K562 (cell line): ENCODE data around the gene CYP2C18. TPM values are rescaled to one million over a fixed set of nuclear protein-coding genes. Genes with fewer than 3 reads are reported as not detected.

Source experiments
- ATAC-seq: fragments of 200-7000 bp; cut with Tn5 transposase; 3 replicates; pipeline ENCODE4 v1.9.1; 2020; ENCODE audit warnings: moderate library complexity
- BruUV-seq: library from RNA; stranded (reverse); fragments of 400-500 nt; replicated peaks from 2 replicates; lab custom pipeline; 2021; lab: Mats Ljungman, UMichigan
- CTCF ChIA-PET: fragments of 300-600 bp; formaldehyde crosslinking; extraction: SDS; loops from one replicate; lab custom pipeline; 2021; ENCODE audit warnings: low intra/inter-chr PET ratio; lab: Yijun Ruan, JAX
- POLR2A ChIA-PET: fragments of 300-600, 350-650 bp; sonication (Branson Sonifier 250); formaldehyde crosslinking; extraction: SDS; loops from one replicate; lab custom pipeline; 2021; ENCODE audit warnings: antibody characterized with exemption, inconsistent platforms; lab: Yijun Ruan, JAX
- DNase-seq, 4 experiments: peaks; one replicate each; pipeline versions ENCODE4 v3.0.0 to v3.0.0-alpha.2; 2011 to 2018; ENCODE audit warnings: low spot score in 3 of 4, mixed read lengths in 3 of 4; ENCODE audit errors: extremely low read depth in 1 of 4
- FAIRE-seq: peaks from 2 replicates; lab custom pipeline; 2011; peaks lifted over from hg19 to GRCh38; lab: Jason Lieb, UNC
- H2AFZ ChIP-seq: 2 replicates; pipeline ENCODE4 v1.6.0; 2011; ENCODE audit warnings: low read depth, low read length, control low read depth, inconsistent platforms
- H3K27ac ChIP-seq: fragments of 200-600 bp; 3 replicates; pipeline ENCODE4 v1.8.0; 2011; ENCODE audit warnings: low read depth, mild to moderate bottlenecking, control low read depth, inconsistent platforms, low read length, moderate library complexity, mixed read lengths; ENCODE audit errors: extremely low read depth
- H3K27me3 ChIP-seq, 2 experiments: fragments of 300-600 bp in 1 of 2; 2 replicates in 1 of 2; 3 replicates in 1 of 2; pipeline versions ENCODE4 v1.6.0 to v1.8.0; 2011; ENCODE audit warnings: inconsistent platforms in 2 of 2, low read length in 2 of 2, mild to moderate bottlenecking in 1 of 2, mixed read lengths in 1 of 2, moderate library complexity in 1 of 2; ENCODE audit not compliant: control insufficient read depth in 2 of 2, insufficient read depth in 2 of 2
- H3K36me3 ChIP-seq: fragments of 300-600 bp; 3 replicates; pipeline ENCODE4 v1.8.0; 2011; ENCODE audit warnings: mild to moderate bottlenecking, low read length, inconsistent platforms; ENCODE audit not compliant: control insufficient read depth, insufficient read depth
- H3K4me1 ChIP-seq, 2 experiments: fragments of 200-600 bp in 1 of 2; replicated peaks in 1 of 2; 2 replicates in 1 of 2; 3 replicates in 1 of 2; pipeline versions ENCODE4 v1.5.1 to v1.8.0; 2011; ENCODE audit warnings: inconsistent platforms in 2 of 2, low read length in 2 of 2, mild to moderate bottlenecking in 1 of 2, mixed read lengths in 1 of 2, moderate library complexity in 1 of 2; ENCODE audit not compliant: control insufficient read depth in 2 of 2, insufficient read depth in 2 of 2
- H3K4me2 ChIP-seq: 2 replicates; pipeline ENCODE4 v1.6.1; 2011; ENCODE audit warnings: low read length, control low read depth, inconsistent platforms, mixed read lengths; ENCODE audit not compliant: insufficient read depth
- H3K4me3 ChIP-seq: fragments of 200-600 bp; sonication (generic), shearing (Covaris generic); 2 replicates; pipeline ENCODE4 v1.5.1; 2016; ENCODE audit warnings: control low read depth, inconsistent platforms
- H3K79me2 ChIP-seq: fragments of 200-600 bp; 3 replicates; pipeline ENCODE4 v1.8.0; 2011; ENCODE audit warnings: low read length, inconsistent platforms; ENCODE audit not compliant: control insufficient read depth, insufficient read depth
- H3K9ac ChIP-seq, 2 experiments: 2 replicates each; pipeline versions ENCODE4 v1.6.0 to v1.6.1; 2011; ENCODE audit warnings: low read depth in 2 of 2, low read length in 2 of 2, control low read depth in 1 of 2, inconsistent platforms in 1 of 2, mild to moderate bottlenecking in 1 of 2, mixed read lengths in 1 of 2; ENCODE audit not compliant: insufficient read depth in 1 of 2
- H3K9me1 ChIP-seq: one replicate; pipeline ENCODE4 v1.6.0; 2011; ENCODE audit warnings: inconsistent platforms, mild to moderate bottlenecking, low read length, moderate library complexity; ENCODE audit not compliant: control insufficient read depth, insufficient read depth
- H3K9me3 ChIP-seq: replicated peaks from 2 replicates; pipeline ENCODE4 v1.5.1; 2011; ENCODE audit warnings: low read depth, low read length, inconsistent platforms; ENCODE audit not compliant: control insufficient read depth, insufficient read depth
- H4K20me1 ChIP-seq: replicated peaks from 2 replicates; pipeline ENCODE4 v1.6.1; 2011; ENCODE audit warnings: low read length, inconsistent platforms, mixed read lengths; ENCODE audit not compliant: control insufficient read depth, insufficient read depth
- CBX5 ChIP-seq: IDR thresholded peaks from 2 replicates; pipeline ENCODE4 v1.6.1; 2014; ENCODE audit warnings: low read depth, borderline replicate concordance
- EHMT2 ChIP-seq: fragments of 450-650 bp; IDR thresholded peaks from 2 replicates; pipeline ENCODE4 v1.6.1; 2018; ENCODE audit warnings: antibody characterized with exemption
- FOXK1 ChIP-seq: sonication (generic); formaldehyde crosslinking; IDR thresholded peaks from 2 replicates; pipeline ENCODE4 v1.8.0; 2022; ENCODE audit warnings: missing genetic modification reagents, mild to moderate bottlenecking, borderline replicate concordance
- HDAC1 ChIP-seq, 2 experiments: fragments of 450-650 bp; IDR thresholded peaks; 2 replicates each; pipeline ENCODE4 v1.6.1; 2016 to 2017; ENCODE audit warnings: inconsistent platforms in 1 of 2, mild to moderate bottlenecking in 1 of 2, moderate library complexity in 1 of 2
- HDAC6 ChIP-seq: IDR thresholded peaks from 2 replicates; pipeline ENCODE4 v1.6.1; 2012; ENCODE audit warnings: low read depth, mild to moderate bottlenecking, control low read depth, inconsistent platforms, low read length, moderate library complexity
- HSF4 ChIP-seq: fragments of 250-450 bp; sonication (Bioruptor Pico); IDR thresholded peaks from 2 replicates; pipeline ENCODE4 v2.1.2; 2022; ENCODE audit warnings: mild to moderate bottlenecking, moderate library complexity, borderline replicate concordance
- KDM2B ChIP-seq: fragments of 250-450 bp; sonication (Bioruptor Pico); IDR thresholded peaks from 2 replicates; pipeline ENCODE4 v1.8.0; 2021; ENCODE audit warnings: mild to moderate bottlenecking, moderate library complexity
- NRF1 ChIP-seq, 2 experiments: fragments of 450-650 bp; IDR thresholded peaks in 1 of 2; conservative IDR thresholded peaks in 1 of 2; 2 replicates each; pipeline ENCODE4 v1.6.1; 2014; ENCODE audit warnings: mild to moderate bottlenecking in 2 of 2
- PHTF2 ChIP-seq: fragments of 250-450 bp; sonication (Bioruptor Pico); IDR thresholded peaks from 2 replicates; pipeline ENCODE4 v1.5.0; 2021; ENCODE audit warnings: mild to moderate bottlenecking
- SIN3A ChIP-seq, 2 experiments: fragments of 150-350 bp in 1 of 2; IDR thresholded peaks; 2 replicates each; pipeline ENCODE4 v1.6.1; 2011 to 2016; ENCODE audit warnings: borderline replicate concordance in 2 of 2, low read depth in 2 of 2, low read length in 2 of 2, mild to moderate bottlenecking in 2 of 2, moderate library complexity in 2 of 2; ENCODE audit not compliant: control insufficient read depth in 1 of 2
- ZNF644 ChIP-seq: fragments of 200-800 bp; sonication (Bioruptor generic); IDR thresholded peaks from 2 replicates; pipeline ENCODE4 v1.6.1; 2016; ENCODE audit warnings: low read depth, missing genetic modification characterization, missing compliant biosample characterization
- ZNF699 ChIP-seq: fragments of 250-450 bp; sonication (Bioruptor Pico); IDR thresholded peaks from 2 replicates; pipeline ENCODE4 v1.8.0; 2021; ENCODE audit warnings: mild to moderate bottlenecking, moderate library complexity; ENCODE audit not compliant: insufficient replicate concordance
- in situ Hi-C: fragments of 300-500 bp; cut with MboI; formaldehyde crosslinking; loops from 4 replicates; pipeline ENCODE4 v1.15.0; 2018; ENCODE audit warnings: inconsistent platforms, mixed read lengths
- intact Hi-C: fragments of 100-400 bp; cut with micrococcal nuclease; formaldehyde crosslinking; loops from 2 replicates; pipeline ENCODE4 v1.14.2; 2022
- polyA plus RNA-seq, 8 experiments: library from polyadenylated mRNA; depleted of rRNA in 4 of 8; stranded (reverse) in 5 of 8; unstranded in 3 of 8; fragments of >200 nt; fragmentation: Nextera tagmentation in 2 of 8; fragmentation: Illumina TruSeq in 1 of 8; extraction: Ambion mirVana in 2 of 8; extraction: Trizol in 1 of 8; gene quantifications; 2 replicates each; pipeline versions ENCODE4 v1.2.1 to v1.2.3, GENCODE V29; 2011 to 2014; ENCODE audit warnings: inconsistent platforms in 1 of 8, missing spikeins in 1 of 8
- total RNA-seq, 7 experiments: library from RNA; depleted of rRNA in 6 of 7; stranded (reverse); fragments of >200 nt in 6 of 7; fragmentation: Illumina TruSeq in 2 of 7; extraction: Trizol in 2 of 7; gene quantifications; 2 replicates each; pipeline versions ENCODE4 v1.2.1 to v1.2.3, GENCODE V29; 2011 to 2021; ENCODE audit warnings: low replicate concordance in 1 of 7
- TF ChIP-seq, protein P1 (sequence below): sonication (generic); formaldehyde crosslinking; IDR thresholded peaks from 2 replicates; pipeline ENCODE4 v1.8.0; 2022; ENCODE audit warnings: mild to moderate bottlenecking, missing genetic modification reagents
- TF ChIP-seq, protein P2 (sequence below), 2 experiments: fragments of 250-450 bp in 1 of 2; fragments of 450-650 bp in 1 of 2; sonication (Bioruptor Pico) in 1 of 2; IDR thresholded peaks; 2 replicates each; pipeline versions ENCODE4 v1.6.1 to v1.8.0; 2016 to 2021; ENCODE audit warnings: mild to moderate bottlenecking in 2 of 2, moderate library complexity in 2 of 2, missing compliant biosample characterization in 1 of 2, missing genetic modification characterization in 1 of 2

Gene CYP2C18
- total and polyA plus RNA-seq, 9 of the 15 experiments (the other 6 are each of a cell fraction or from before 2014, with no cell fraction given) = not detected

DNA sequence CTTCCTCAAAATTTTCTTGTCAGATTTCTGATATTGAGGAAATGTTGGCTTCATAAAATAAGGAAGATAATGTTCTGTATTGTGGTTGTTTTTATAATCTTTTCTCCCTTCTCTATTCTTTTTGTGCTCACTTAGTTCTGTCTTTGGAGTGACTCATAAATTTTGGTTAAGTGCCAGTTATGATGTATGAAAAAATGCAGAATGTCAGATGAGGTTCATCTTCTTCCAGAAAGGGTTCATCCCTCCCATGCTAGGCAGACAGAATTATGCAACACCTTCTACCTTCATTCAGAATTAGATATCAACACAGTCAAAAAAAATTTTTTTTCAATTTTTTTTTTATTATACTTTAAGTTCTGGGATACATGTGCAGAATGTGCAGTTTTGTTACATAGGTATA is 42.3 kb downstream of the CYP2C18 start:
- DNase-seq (no peak), ATAC-seq (no peak), FAIRE-seq (no peak)
- in situ Hi-C loops (no loop called here), intact Hi-C loops (no loop called here)
- CTCF ChIA-PET = no interaction called here
- H3K9ac ChIP-seq = no peak overlapping the region
- no peaks in the 10 kb centered on the region for H3K79me2 ChIP-seq
- no peaks in the 10 kb centered on the region for H3K9me3 ChIP-seq
- no peaks in the 10 kb centered on the region for H4K20me1 ChIP-seq
- no peak overlapping the region for H3K27ac ChIP-seq
- no TSS peak for BruUV-seq
- H3K9me1 ChIP-seq = no peaks in the 10 kb centered on the region
- no peak overlapping the region for H3K4me2 ChIP-seq
- no peaks in the 10 kb centered on the region for H3K4me1 ChIP-seq
- H3K36me3 ChIP-seq = no peaks in the 10 kb centered on the region
- H2AFZ ChIP-seq = no peak overlapping the region
- no peak overlapping the region for H3K4me3 ChIP-seq
- POLR2A ChIA-PET = no interaction called here
- no peaks in the 10 kb centered on the region for H3K27me3 ChIP-seq
- TF ChIP-seq, protein P1, sequence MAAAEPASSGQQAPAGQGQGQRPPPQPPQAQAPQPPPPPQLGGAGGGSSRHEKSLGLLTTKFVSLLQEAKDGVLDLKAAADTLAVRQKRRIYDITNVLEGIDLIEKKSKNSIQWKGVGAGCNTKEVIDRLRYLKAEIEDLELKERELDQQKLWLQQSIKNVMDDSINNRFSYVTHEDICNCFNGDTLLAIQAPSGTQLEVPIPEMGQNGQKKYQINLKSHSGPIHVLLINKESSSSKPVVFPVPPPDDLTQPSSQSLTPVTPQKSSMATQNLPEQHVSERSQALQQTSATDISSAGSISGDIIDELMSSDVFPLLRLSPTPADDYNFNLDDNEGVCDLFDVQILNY (CRISPR knock-in tag) = no peak
- TF ChIP-seq ZNF644 (tag) = no peak
- no peak for TF ChIP-seq CBX5
- no peak for TF ChIP-seq FOXK1 (CRISPR knock-in tag)
- TF ChIP-seq ZNF699 = no peak
- no peak for TF ChIP-seq HDAC6
- TF ChIP-seq SIN3A (IDR thresholded peaks at IDR 0.05; ENCODE audit: borderline replicate concordance in 2 of 2, control insufficient read depth in 1 of 2, low read depth in 2 of 2, low read length in 2 of 2) = no peak
- TF ChIP-seq EHMT2 = no peak
- TF ChIP-seq HDAC1 (IDR thresholded peaks at IDR 0.05) = no peak
- no peak for TF ChIP-seq PHTF2
- TF ChIP-seq KDM2B = no peak
- no peak for TF ChIP-seq HSF4
- TF ChIP-seq, protein P2, sequence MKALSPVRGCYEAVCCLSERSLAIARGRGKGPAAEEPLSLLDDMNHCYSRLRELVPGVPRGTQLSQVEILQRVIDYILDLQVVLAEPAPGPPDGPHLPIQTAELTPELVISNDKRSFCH (CRISPR knock-in tag; IDR thresholded peaks at IDR 0.05) = no peak
- TF ChIP-seq, protein P2 (tag; IDR thresholded peaks at IDR 0.05) = no peak
- no peak for TF ChIP-seq NRF1 (conservative IDR thresholded peaks at IDR 0.05 in 1 of 2, IDR thresholded peaks at IDR 0.05 in 1 of 2)
